ENCODE measurements around the gene CKMT2. TPM values are rescaled to one million over a fixed set of nuclear protein-coding genes. Genes with fewer than 3 reads are reported as not detected.

The CKMT2 gene
- total and polyA plus RNA-seq, 2 of the 8 experiments (the other 6 are each of a cell fraction or from before 2014, with no cell fraction given), result 2.4 to 5.0 TPM

- no peak overlapping the region for H4K8ac ChIP-seq (ENCODE audit: extremely low read depth, insufficient read depth, low read length)
- no peak overlapping the region for H4K91ac ChIP-seq (replicated peaks; ENCODE audit: insufficient read length, low read length)
- POLR2A ChIA-PET (ENCODE audit: partially characterized antibody), result no interaction called here
- no peaks in the 10 kb centered on the region for H3K79me1 ChIP-seq (ENCODE audit: low read depth, low read length)
- H3K18ac ChIP-seq (ENCODE audit: extremely low read depth, low read length), result peak overlapping the region; percentile 68; the same call in 1 of the 2 replicates
- 28% methylated on average over 31 of the region's 31 CpGs; no CpG with 5 or more reads in 1 of the 2 experiments for WGBS, 2 experiments (ENCODE audit: extremely low coverage in 1 of 2, insufficient coverage in 1 of 2, insufficient read length in 1 of 2, insufficient replicate concordance in 2 of 2, low coverage in 1 of 2, low lambda C conversion rate in 2 of 2, missing lambda C conversion rate in 1 of 2)
- peak overlapping the region in 1 of 4 experiments; percentile 33; a peak in 3 of 8 replicates for H3K4me3 ChIP-seq (ENCODE audit: extremely low read depth in 1 of 4, insufficient read depth in 2 of 4, low read depth in 3 of 4, low read length in 4 of 4)
- CTCF ChIA-PET (ENCODE audit: partially characterized antibody), result interaction anchor here (0.6 to 6.2 kb wide), 36 partner anchors 8 to 548 kb away, joined by 3 to 64 read pairs (median 4); no protein-coding TSS in a partner anchor
- H4K20me1 ChIP-seq (replicated peaks in 1 of 2; ENCODE audit: control insufficient read depth in 1 of 2, insufficient read depth in 2 of 2, low read length in 2 of 2), result no peaks in the 10 kb centered on the region
- no peaks in the 10 kb centered on the region for H3K79me2 ChIP-seq (ENCODE audit: control insufficient read depth in 1 of 2, insufficient read depth in 2 of 2, low read length in 2 of 2)
- H3K4ac ChIP-seq (replicated peaks; ENCODE audit: insufficient read length, low read depth, low read length), result no peak overlapping the region
- no peak overlapping the region for H2AK5ac ChIP-seq (ENCODE audit: low read depth, low read length)
- peak; percentile 39 to 96 for DNase-seq (ENCODE audit: low read depth in 1 of 2, low spot score in 2 of 2)
- no peaks in the 10 kb centered on the region; a peak in 1 of 7 replicates for H3K27me3 ChIP-seq (replicated peaks in 1 of 4; ENCODE audit: control insufficient read depth in 3 of 4, extremely low read depth in 1 of 4, insufficient read depth in 3 of 4, low read length in 3 of 4)
- no peak for FAIRE-seq
- no peak overlapping the region for H2BK120ac ChIP-seq (replicated peaks; ENCODE audit: low read depth, low read length)
- no peaks in the 10 kb centered on the region for H3K9me3 ChIP-seq (ENCODE audit: insufficient read depth in 2 of 2, low read depth in 1 of 2, low read length in 1 of 2)
- H2BK15ac ChIP-seq (ENCODE audit: low read length), result no peak overlapping the region
- no peak overlapping the region for H2BK20ac ChIP-seq (ENCODE audit: low read length)
- peak overlapping the region; percentile 3 to 43; a peak in 3 of 4 replicates for H3K4me2 ChIP-seq (ENCODE audit: insufficient read depth in 1 of 2, low read depth in 2 of 2, low read length in 2 of 2)
- no peak overlapping the region for H3K27ac ChIP-seq (ENCODE audit: low read depth, low read length)
- H4K5ac ChIP-seq (ENCODE audit: insufficient read length, low read depth, low read length), result peak overlapping the region; percentile 9
- H3K9ac ChIP-seq (replicated peaks in 1 of 4; ENCODE audit: extremely low read depth in 1 of 4, low read depth in 3 of 4, low read length in 3 of 4), result no peak overlapping the region
- H3K36me3 ChIP-seq (ENCODE audit: control insufficient read depth in 2 of 4, insufficient read depth in 4 of 4, low read length in 3 of 4), result no peaks in the 10 kb centered on the region
- H2BK5ac ChIP-seq (ENCODE audit: low read depth, low read length), result no peak overlapping the region
- peak overlapping the region; percentile 2; the same call in 1 of the 2 replicates for H2AFZ ChIP-seq (ENCODE audit: low read length)
- peaks cover 0 to 3% (median 0%) of the 10 kb centered on the region in 4 experiments; a peak in 1 of 7 replicates for H3K4me1 ChIP-seq (replicated peaks in 1 of 4; ENCODE audit: control insufficient read depth in 3 of 4, insufficient read depth in 4 of 4, low read length in 3 of 4)
- H2BK12ac ChIP-seq (ENCODE audit: low read depth, low read length), result no peak overlapping the region
- no peak overlapping the region for H3K14ac ChIP-seq (ENCODE audit: insufficient read length)
- no peak overlapping the region for H3K56ac ChIP-seq (replicated peaks; ENCODE audit: insufficient read length, low read depth, low read length)
- no peak overlapping the region for H3K23ac ChIP-seq (ENCODE audit: insufficient read length)
- H3K23me2 ChIP-seq (ENCODE audit: low read depth, low read length), result no peaks in the 10 kb centered on the region
- no peak for TF ChIP-seq SP2 (IDR thresholded peaks at IDR 0.05; ENCODE audit: low read length)
- TF ChIP-seq CBX8 (IDR thresholded peaks at IDR 0.05; ENCODE audit: borderline replicate concordance, low read depth, low read length), result no peak
- TF ChIP-seq ASH2L (IDR thresholded peaks at IDR 0.05; ENCODE audit: low read length), result peak; percentile 75
- TF ChIP-seq SUZ12 (IDR thresholded peaks at IDR 0.05; ENCODE audit: low read length), result no peak
- TF ChIP-seq SP4 (IDR thresholded peaks at IDR 0.05; ENCODE audit: low read length), result no peak
- no peak for TF ChIP-seq EP300 (IDR thresholded peaks at IDR 0.05; ENCODE audit: borderline replicate concordance in 1 of 2, low read depth in 2 of 2, low read length in 2 of 2)
- TF ChIP-seq, protein P1, sequence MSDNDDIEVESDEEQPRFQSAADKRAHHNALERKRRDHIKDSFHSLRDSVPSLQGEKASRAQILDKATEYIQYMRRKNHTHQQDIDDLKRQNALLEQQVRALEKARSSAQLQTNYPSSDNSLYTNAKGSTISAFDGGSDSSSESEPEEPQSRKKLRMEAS (IDR thresholded peaks at IDR 0.05), result peak; percentile 97
- no peak for TF ChIP-seq ZNF274 (IDR thresholded peaks at IDR 0.05; ENCODE audit: borderline replicate concordance, extremely low read depth, low read length)
- TF ChIP-seq CBX5 (IDR thresholded peaks at IDR 0.05; ENCODE audit: low read depth, low read length), result no peak
- no peak for TF ChIP-seq RNF2 (IDR thresholded peaks at IDR 0.05; ENCODE audit: borderline replicate concordance, low read depth, low read length, missing control alignments, poor library complexity, severe bottlenecking)
- TF ChIP-seq SP1 (IDR thresholded peaks at IDR 0.05; ENCODE audit: low read depth, low read length), result no peak
- peak; percentile 79 for TF ChIP-seq CREB1 (IDR thresholded peaks at IDR 0.05)
- no peak for TF ChIP-seq POLR2AphosphoS5 (IDR thresholded peaks at IDR 0.05; ENCODE audit: low read depth, low read length)
Measured at GRCh38 chr5:81194633-81195334, 38.3 kb upstream of the CKMT2 start.

Measured in H1 (cell line).